LHCN-M2 (cell line): ENCODE measurements around the gene NKIRAS2. TPM values are rescaled to one million over a fixed set of nuclear protein-coding genes. Genes with fewer than 3 reads are reported as not detected.

Source experiments
- DNase-seq: peaks from one replicate; pipeline ENCODE4 v3.0.0-alpha.2; 2012; ENCODE audit warnings: low read depth
- total RNA-seq: library from RNA; depleted of rRNA; stranded (reverse); fragments of >200 nt; gene quantifications from 2 replicates; pipeline ENCODE4 v1.2.3, GENCODE V29; 2014; rRNA removed

Gene NKIRAS2
- total RNA-seq, 1 experiment from 2014 or later = 48.5 TPM

GRCh38 chr17:42055027-42055426, 35.1 kb downstream of the NKIRAS2 start:
- DNase-seq = no peak

GRCh38 chr17:42055496-42055895, 35.6 kb downstream of the NKIRAS2 start:
- no peak for DNase-seq

GRCh38 chr17:42056635-42057034, 36.7 kb downstream of the NKIRAS2 start:
- no peak for DNase-seq

- no peak for DNase-seq
These were observed 38.2 kb downstream of the NKIRAS2 start for GRCh38 chr17:42058063-42058462.

GRCh38 chr17:42059815-42060214, 39.9 kb downstream of the NKIRAS2 start:
- DNase-seq = no peak

- DNase-seq = no peak
These were observed 40.3 kb downstream of the NKIRAS2 start for GRCh38 chr17:42060231-42060630.

- DNase-seq = no peak
These were observed 42.0 kb downstream of the NKIRAS2 start for GRCh38 chr17:42061646-42062487.

- DNase-seq = no peak
These were observed 42.8 kb downstream of the NKIRAS2 start for GRCh38 chr17:42062681-42063080.

- DNase-seq = no peak
These were observed 45.3 kb downstream of the NKIRAS2 start for GRCh38 chr17:42065201-42065600.

- no peak for DNase-seq
These were observed 47.6 kb downstream of the NKIRAS2 start for GRCh38 chr17:42067371-42068091.

GRCh38 chr17:42068979-42069378, 49.1 kb downstream of the NKIRAS2 start:
- DNase-seq = no peak

GRCh38 chr17:42071810-42072209, 51.9 kb downstream of the NKIRAS2 start:
- DNase-seq = no peak

- no peak for DNase-seq
These were observed 52.7 kb downstream of the NKIRAS2 start for GRCh38 chr17:42072323-42073187.

Other genes starting within 250 kb of the NKIRAS2 start
- not detected in 2 replicates for gene JUP, start 233.4 kb upstream of the NKIRAS2 start, total RNA-seq
- gene P3H4, start 208.1 kb upstream of the NKIRAS2 start, total RNA-seq = 46.0 and 49.1 TPM in 2 replicates
- 271 and 283 TPM in 2 replicates for gene FKBP10, start 207.1 kb upstream of the NKIRAS2 start, total RNA-seq
- 74.1 and 101 TPM in 2 replicates for gene NT5C3B, start 183.9 kb upstream of the NKIRAS2 start, total RNA-seq
- not detected in 2 replicates for gene KLHL10, start 182.3 kb upstream of the NKIRAS2 start, total RNA-seq
- gene KLHL11, start 154.7 kb upstream of the NKIRAS2 start, total RNA-seq = 21.8 and 22.5 TPM in 2 replicates
- 181 and 184 TPM in 2 replicates for gene ACLY, start 101.1 kb upstream of the NKIRAS2 start, total RNA-seq
- gene ODAD4, start 89.5 kb upstream of the NKIRAS2 start, total RNA-seq = 0.19 and 0.86 TPM in 2 replicates
- gene CNP, start 53.3 kb upstream of the NKIRAS2 start, total RNA-seq = 61.6 and 75.1 TPM in 2 replicates
- gene DNAJC7, start 2.7 kb upstream of the NKIRAS2 start, total RNA-seq = 67.5 and 83.1 TPM in 2 replicates
- gene C17orf113, start 30.5 kb downstream of the NKIRAS2 start, total RNA-seq = 0.29 TPM in 1 of 2 replicates, not detected in the other
- gene ZNF385C, start 78.4 kb downstream of the NKIRAS2 start, total RNA-seq = not detected in 2 replicates
- 5.3 and 8.0 TPM in 2 replicates for gene DHX58, start 92.6 kb downstream of the NKIRAS2 start, total RNA-seq
- 14.5 and 22.2 TPM in 2 replicates for gene KAT2A, start 101.3 kb downstream of the NKIRAS2 start, total RNA-seq
- not detected in 2 replicates for gene HSPB9, start 102.7 kb downstream of the NKIRAS2 start, total RNA-seq
- 111 and 139 TPM in 2 replicates for gene RAB5C, start 134.9 kb downstream of the NKIRAS2 start, total RNA-seq
- under 0.01 TPM in 1 of 2 replicates, not detected in the other for gene KCNH4, start 161.1 kb downstream of the NKIRAS2 start, total RNA-seq
- gene HCRT, start 165.4 kb downstream of the NKIRAS2 start, total RNA-seq = not detected in 2 replicates
- 14.6 and 16.8 TPM in 2 replicates for gene GHDC, start 174.4 kb downstream of the NKIRAS2 start, total RNA-seq